ENCODE data around the gene PER2. TPM values are rescaled to one million over a fixed set of nuclear protein-coding genes. Genes with fewer than 3 reads are reported as not detected.

PER2 gene
- total RNA-seq, 1 donor from 2014 or later: 21.6 TPM

GRCh38 chr2:238225121-238225520 is 63.3 kb downstream of the PER2 start:
- H3K27me3 ChIP-seq: no peaks in the 10 kb centered on the region

GRCh38 chr2:238224356-238225035 is 63.9 kb downstream of the PER2 start:
- intact Hi-C loops (cut with DNase I): no loop called here
- Histone ChIP-seq H3K4me3 (no peak overlapping the region), H3K27me3 (no peaks in the 10 kb centered on the region), H3K9me3 (no peaks in the 10 kb centered on the region), H3K27ac (no peak overlapping the region), H3K36me3 (no peaks in the 10 kb centered on the region), H3K4me1 (no peaks in the 10 kb centered on the region)
- no peak for TF ChIP-seq CTCF (IDR thresholded peaks at IDR 0.05)
- DNase-seq (ENCODE audit: low spot score in 2 of 2): no peak

More at GRCh38 chr2:238225121-238225520, 63.3 kb downstream of the PER2 start:
- Histone ChIP-seq H3K27ac (no peak overlapping the region), H3K4me1 (no peaks in the 10 kb centered on the region), H3K4me3 (no peak overlapping the region), H3K9me3 (no peaks in the 10 kb centered on the region), H3K36me3 (no peaks in the 10 kb centered on the region)
- no peak for DNase-seq (ENCODE audit: low spot score in 2 of 2)
- intact Hi-C loops (cut with DNase I): no loop called here
- TF ChIP-seq CTCF (IDR thresholded peaks at IDR 0.05): no peak

GRCh38 chr2:238220892-238221521 is 67.4 kb downstream of the PER2 start:
- H3K4me1 ChIP-seq: no peaks in the 10 kb centered on the region

GRCh38 chr2:238220274-238220891 is 68.0 kb downstream of the PER2 start:
- Histone ChIP-seq H3K36me3 (no peaks in the 10 kb centered on the region), H3K27me3 (no peaks in the 10 kb centered on the region), H3K27ac (no peak overlapping the region), H3K4me1 (no peaks in the 10 kb centered on the region), H3K4me3 (no peak overlapping the region), H3K9me3 (no peaks in the 10 kb centered on the region)
- intact Hi-C loops (cut with DNase I): no loop called here
- no peak for TF ChIP-seq CTCF (IDR thresholded peaks at IDR 0.05)
- DNase-seq (ENCODE audit: low spot score in 2 of 2): no peak

More at GRCh38 chr2:238220892-238221521, 67.4 kb downstream of the PER2 start:
- Histone ChIP-seq H3K36me3 (no peaks in the 10 kb centered on the region), H3K9me3 (no peaks in the 10 kb centered on the region), H3K27me3 (no peaks in the 10 kb centered on the region), H3K27ac (peak overlapping the region in 1 of 2 donors; percentile 42), H3K4me3 (peak overlapping the region in 1 of 2 donors; percentile 32)
- intact Hi-C loops (cut with DNase I): no loop called here
- TF ChIP-seq CTCF (IDR thresholded peaks at IDR 0.05): no peak
- no peak for DNase-seq (ENCODE audit: low spot score in 2 of 2)

GRCh38 chr2:238216651-238217184 is 71.7 kb downstream of the PER2 start:
- Histone ChIP-seq H3K4me3 (no peak overlapping the region), H3K9me3 (no peaks in the 10 kb centered on the region), H3K27me3 (no peaks in the 10 kb centered on the region), H3K4me1 (no peaks in the 10 kb centered on the region), H3K36me3 (no peaks in the 10 kb centered on the region), H3K27ac (no peak overlapping the region)
- intact Hi-C loops (cut with DNase I): no loop called here
- TF ChIP-seq CTCF (IDR thresholded peaks at IDR 0.05): no peak
- no peak for DNase-seq (ENCODE audit: low spot score in 2 of 2)
